Endodermal cell (in vitro differentiated cells): ENCODE results near the gene SELENOO. TPM values are rescaled to one million over a fixed set of nuclear protein-coding genes. Genes with fewer than 3 reads are reported as not detected.

ENCODE experiments used
- DNase-seq: peaks from one replicate; pipeline ENCODE4 v3.0.0-alpha.2; 2017
- H3K27ac ChIP-seq: 2 replicates; pipeline ENCODE4 v1.5.1; 2013; ENCODE audit warnings: mild to moderate bottlenecking, low read depth, low read length, moderate library complexity
- H3K27me3 ChIP-seq: 2 replicates; pipeline ENCODE4 v1.6.1; 2013; ENCODE audit warnings: mild to moderate bottlenecking, low read length, moderate library complexity; ENCODE audit not compliant: insufficient read depth, control insufficient read depth, poor library complexity, severe bottlenecking
- H3K36me3 ChIP-seq: 2 replicates; pipeline ENCODE4 v1.7.0; 2013; ENCODE audit warnings: mild to moderate bottlenecking, low read length, moderate library complexity; ENCODE audit not compliant: control insufficient read depth, insufficient read depth
- H3K4me1 ChIP-seq: one replicate; pipeline ENCODE4 v1.7.0; 2013; ENCODE audit warnings: low read length; ENCODE audit not compliant: control insufficient read depth, insufficient read depth
- H3K4me3 ChIP-seq: 2 replicates; pipeline ENCODE4 v1.5.1; 2013; ENCODE audit warnings: mild to moderate bottlenecking, low read length, moderate library complexity
- H3K9ac ChIP-seq: 2 replicates; pipeline ENCODE4 v1.6.1; 2013; ENCODE audit warnings: mild to moderate bottlenecking, low read length, moderate library complexity; ENCODE audit not compliant: poor library complexity, severe bottlenecking; ENCODE audit errors: extremely low read depth
- H3K9me3 ChIP-seq: 2 replicates; pipeline ENCODE4 v1.6.1; 2013; ENCODE audit warnings: mild to moderate bottlenecking, low read length, moderate library complexity; ENCODE audit not compliant: control insufficient read depth
- H3K27ac Mint-ChIP-seq: 2 replicates; pipeline ENCODE4 v1.8.0; 2020; ENCODE audit warnings: mixed read lengths
- H3K27me3 Mint-ChIP-seq: 2 replicates; pipeline ENCODE4 v1.8.0; 2021; ENCODE audit warnings: mild to moderate bottlenecking, mixed read lengths; ENCODE audit not compliant: insufficient read depth
- H3K36me3 Mint-ChIP-seq: 2 replicates; pipeline ENCODE4 v1.8.0; 2020; ENCODE audit warnings: low read depth, mixed read lengths
- H3K4me1 Mint-ChIP-seq: 2 replicates; pipeline ENCODE4 v1.8.0; 2020; ENCODE audit warnings: mixed read lengths
- H3K4me3 Mint-ChIP-seq: 2 replicates; pipeline ENCODE4 v1.8.0; 2020; ENCODE audit warnings: mild to moderate bottlenecking, moderate library complexity, mixed read lengths
- H3K9me3 Mint-ChIP-seq: 2 replicates; pipeline ENCODE4 v1.8.0; 2020; ENCODE audit warnings: mild to moderate bottlenecking, mixed read lengths
- WGBS, 2 experiments: methylation state at CpG; one replicate each; pipeline versions ENCODE4 v1.1.5 to v1.1.7; 2013; ENCODE audit warnings: missing lambda C conversion rate in 2 of 2, mixed read lengths in 1 of 2; ENCODE audit not compliant: insufficient coverage in 1 of 2, insufficient read length in 1 of 2; 5-methylcytosine and 5-hydroxymethylcytosine counted together
- total RNA-seq, 2 donors: library from RNA; stranded (reverse); fragmentation: NEBNext Ultra II Directional in 1 of 2; extraction: Animal tissue kit (Norgen Biotek cat#: 25700) in 1 of 2; gene quantifications; 2 replicates in 1 of 2; 3 replicates in 1 of 2; pipeline ENCODE4 v1.2.1, GENCODE V29; 2021
- TF ChIP-seq, protein P1 (sequence below): fragments of 200-600 bp; sonication (generic); conservative IDR thresholded peaks from 2 replicates; pipeline ENCODE4 v1.5.0; 2021; ENCODE audit warnings: antibody characterized with exemption, mild to moderate bottlenecking

The SELENOO gene
- total RNA-seq, 2 donors from 2014 or later: 22.2 to 22.9 TPM

DNA sequence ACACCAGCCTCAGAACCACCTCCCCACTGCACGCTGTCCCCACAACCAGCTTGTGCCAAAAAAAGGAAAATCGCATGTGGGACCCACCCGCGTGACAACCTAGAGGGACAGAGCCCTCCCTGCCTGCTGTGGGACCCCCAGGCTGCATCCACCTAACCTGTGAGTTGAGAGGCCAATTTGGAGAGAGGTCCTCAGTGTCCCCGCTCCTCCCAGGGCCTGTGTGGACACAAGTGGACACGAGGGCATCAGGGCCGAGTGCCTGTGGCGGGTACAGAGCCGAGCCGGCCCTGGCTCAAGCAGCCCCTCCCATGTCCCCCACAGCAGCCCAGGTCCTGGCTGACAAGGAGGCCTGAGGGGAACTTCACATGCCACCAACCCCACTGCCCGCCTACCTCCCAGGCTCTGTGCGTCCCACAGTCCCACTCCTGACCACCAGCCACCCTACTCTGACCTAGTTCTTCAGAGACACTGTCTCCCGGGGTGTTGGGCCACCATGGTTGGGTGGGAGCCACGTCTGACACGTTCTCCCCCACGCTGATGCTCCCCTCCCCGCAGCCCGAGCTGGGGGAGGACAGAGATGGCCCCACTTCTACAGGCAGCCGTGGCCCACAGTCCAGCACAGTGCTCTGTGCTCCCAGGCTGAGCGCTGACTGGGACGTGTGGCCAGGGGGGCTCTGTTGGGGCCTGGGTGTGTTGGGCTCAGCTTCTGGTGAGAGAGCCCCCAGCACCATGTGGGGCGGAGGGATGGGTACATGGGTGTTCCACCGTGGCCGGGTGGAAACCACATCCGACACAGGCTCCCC is 19.2 kb downstream of the SELENOO start:
- Histone ChIP-seq H3K27me3 (no peaks in the 10 kb centered on the region), H3K4me1 (no peaks in the 10 kb centered on the region), H3K9ac (no peak overlapping the region), H3K9me3 (no peaks in the 10 kb centered on the region), H3K27ac (no peak overlapping the region), H3K36me3 (peaks cover 49% of the 10 kb centered on the region), H3K4me3 (no peak overlapping the region)
- peak; percentile 27 for DNase-seq
- TF ChIP-seq, protein P1, sequence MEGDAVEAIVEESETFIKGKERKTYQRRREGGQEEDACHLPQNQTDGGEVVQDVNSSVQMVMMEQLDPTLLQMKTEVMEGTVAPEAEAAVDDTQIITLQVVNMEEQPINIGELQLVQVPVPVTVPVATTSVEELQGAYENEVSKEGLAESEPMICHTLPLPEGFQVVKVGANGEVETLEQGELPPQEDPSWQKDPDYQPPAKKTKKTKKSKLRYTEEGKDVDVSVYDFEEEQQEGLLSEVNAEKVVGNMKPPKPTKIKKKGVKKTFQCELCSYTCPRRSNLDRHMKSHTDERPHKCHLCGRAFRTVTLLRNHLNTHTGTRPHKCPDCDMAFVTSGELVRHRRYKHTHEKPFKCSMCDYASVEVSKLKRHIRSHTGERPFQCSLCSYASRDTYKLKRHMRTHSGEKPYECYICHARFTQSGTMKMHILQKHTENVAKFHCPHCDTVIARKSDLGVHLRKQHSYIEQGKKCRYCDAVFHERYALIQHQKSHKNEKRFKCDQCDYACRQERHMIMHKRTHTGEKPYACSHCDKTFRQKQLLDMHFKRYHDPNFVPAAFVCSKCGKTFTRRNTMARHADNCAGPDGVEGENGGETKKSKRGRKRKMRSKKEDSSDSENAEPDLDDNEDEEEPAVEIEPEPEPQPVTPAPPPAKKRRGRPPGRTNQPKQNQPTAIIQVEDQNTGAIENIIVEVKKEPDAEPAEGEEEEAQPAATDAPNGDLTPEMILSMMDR: no peak
- Mint-ChIP-seq H3K4me3 (no peak overlapping the region), H3K9me3 (no peaks in the 10 kb centered on the region), H3K4me1 (no peaks in the 10 kb centered on the region), H3K27ac (no peak overlapping the region), H3K36me3 (peaks cover 67% of the 10 kb centered on the region), H3K27me3 (no peaks in the 10 kb centered on the region)
- 93 to 97% methylated on average over 15 to 25 of the region's 25 CpGs for WGBS, 2 experiments

DNA sequence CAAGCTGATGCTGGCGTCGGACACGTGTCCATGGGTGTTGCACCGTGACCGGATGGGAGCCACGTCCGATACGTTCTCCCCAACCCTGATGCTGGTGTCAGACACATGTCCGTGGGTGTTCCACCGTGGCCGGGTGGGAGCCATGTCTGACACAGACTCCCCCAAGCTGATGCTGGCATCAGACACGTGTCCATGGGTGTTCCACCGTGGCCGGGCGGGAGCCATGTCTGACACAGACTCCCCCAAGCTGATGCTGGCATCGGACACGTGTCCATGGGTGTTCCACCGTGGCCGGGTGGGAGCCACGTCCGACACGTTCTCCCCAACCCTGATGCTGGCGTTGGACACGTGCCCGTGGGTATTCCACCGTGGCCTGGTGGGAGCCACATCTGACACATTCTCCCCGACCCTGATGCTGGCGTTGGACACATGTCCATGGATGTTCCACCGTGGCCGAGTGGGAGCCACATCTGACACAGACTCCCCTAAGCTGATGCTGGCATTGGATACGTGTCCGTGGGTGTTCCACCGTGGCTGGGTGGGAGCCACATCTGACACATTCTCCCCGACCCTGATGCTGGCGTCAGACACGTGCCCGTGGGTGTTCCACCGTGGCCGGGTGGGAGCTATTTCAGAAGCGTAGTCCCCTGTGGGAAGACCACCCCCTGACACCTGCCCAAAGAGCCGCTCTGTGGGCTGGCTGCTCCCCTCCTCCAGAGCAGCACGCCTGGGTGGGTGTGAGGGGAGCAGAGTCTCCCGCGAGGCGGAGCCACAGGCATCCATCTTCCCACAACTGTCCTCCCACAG is 20.0 kb downstream of the SELENOO start:
- WGBS, 2 experiments: 95 to 96% methylated on average over 38 to 45 of the region's 45 CpGs

More for the DNA sequence above, 20.0 kb downstream of the SELENOO start:
- Mint-ChIP-seq H3K27me3 (no peaks in the 10 kb centered on the region), H3K4me1 (no peaks in the 10 kb centered on the region), H3K4me3 (no peak overlapping the region), H3K36me3 (peaks cover 66% of the 10 kb centered on the region), H3K27ac (no peak overlapping the region), H3K9me3 (no peaks in the 10 kb centered on the region)
- H3K9ac ChIP-seq: no peak overlapping the region
- TF ChIP-seq, protein P1: no peak
- no peaks in the 10 kb centered on the region for H3K9me3 ChIP-seq
- DNase-seq: peak; percentile 35
- peaks cover 43% of the 10 kb centered on the region for H3K36me3 ChIP-seq
- H3K27ac ChIP-seq: no peak overlapping the region
- H3K4me1 ChIP-seq: no peaks in the 10 kb centered on the region
- no peaks in the 10 kb centered on the region for H3K27me3 ChIP-seq
- no peak overlapping the region for H3K4me3 ChIP-seq
